Suprapubic skin (tissue), 4 donors: Measurements from ENCODE around the gene ROBO2. TPM values are rescaled to one million over a fixed set of nuclear protein-coding genes. Genes with fewer than 3 reads are reported as not detected.

Source experiments
- DNase-seq, 2 donors: peaks; one replicate each; pipeline ENCODE4 v3.0.0-alpha.2; 2019; ENCODE audit warnings: low spot score in 2 of 2
- H3K27ac ChIP-seq: fragments of 200-600 bp; sonication (generic); one replicate; pipeline ENCODE4 v1.5.1; 2019
- H3K27me3 ChIP-seq: fragments of 200-600 bp; sonication (generic); one replicate; pipeline ENCODE4 v1.5.1; 2019
- H3K36me3 ChIP-seq: fragments of 200-600 bp; sonication (generic); one replicate; pipeline ENCODE4 v1.5.1; 2019
- H3K4me1 ChIP-seq: fragments of 200-600 bp; sonication (generic); one replicate; pipeline ENCODE4 v1.5.1; 2019
- H3K4me3 ChIP-seq: fragments of 200-600 bp; sonication (generic); one replicate; pipeline ENCODE4 v1.5.1; 2019; ENCODE audit warnings: mild to moderate bottlenecking
- H3K9me3 ChIP-seq: fragments of 200-600 bp; sonication (generic); one replicate; pipeline ENCODE4 v1.5.1; 2019
- EP300 ChIP-seq: sonication (generic); formaldehyde crosslinking; IDR thresholded peaks from one replicate; pipeline ENCODE4 v1.6.1; 2017; ENCODE audit warnings: antibody characterized with exemption
- POLR2A ChIP-seq, 2 donors: fragments of 450-650 bp; IDR thresholded peaks; one replicate each; pipeline ENCODE4 v1.6.1; 2017; ENCODE audit warnings: antibody characterized with exemption in 2 of 2, mild to moderate bottlenecking in 2 of 2, moderate library complexity in 2 of 2
- POLR2AphosphoS5 ChIP-seq, 3 donors: sonication (generic); formaldehyde crosslinking; IDR thresholded peaks; one replicate each; pipeline ENCODE4 v1.6.1; 2017; ENCODE audit warnings: antibody characterized with exemption in 3 of 3
- WGBS: methylation state at CpG from one replicate; pipeline ENCODE4 v1.1.5; 2018; 5-methylcytosine and 5-hydroxymethylcytosine counted together
- total RNA-seq, 4 donors: library from RNA; depleted of rRNA; stranded (reverse); fragments of >200 nt; gene quantifications; one replicate each; pipeline ENCODE4 v1.1.0, GENCODE V29; 2016
- TF ChIP-seq, protein P1 (sequence below), 2 donors: fragments of 200-600 bp in 1 of 2; fragments of 450-650 bp in 1 of 2; sonication (generic) in 1 of 2; IDR thresholded peaks; one replicate each; pipeline ENCODE4 v1.5.1; 2016 to 2019; ENCODE audit warnings: antibody characterized with exemption in 2 of 2, mild to moderate bottlenecking in 1 of 2, moderate library complexity in 1 of 2

The ROBO2 gene
- total RNA-seq, 4 donors from 2014 or later, result 0.95 to 6.7 (median 2.2) TPM

DNA sequence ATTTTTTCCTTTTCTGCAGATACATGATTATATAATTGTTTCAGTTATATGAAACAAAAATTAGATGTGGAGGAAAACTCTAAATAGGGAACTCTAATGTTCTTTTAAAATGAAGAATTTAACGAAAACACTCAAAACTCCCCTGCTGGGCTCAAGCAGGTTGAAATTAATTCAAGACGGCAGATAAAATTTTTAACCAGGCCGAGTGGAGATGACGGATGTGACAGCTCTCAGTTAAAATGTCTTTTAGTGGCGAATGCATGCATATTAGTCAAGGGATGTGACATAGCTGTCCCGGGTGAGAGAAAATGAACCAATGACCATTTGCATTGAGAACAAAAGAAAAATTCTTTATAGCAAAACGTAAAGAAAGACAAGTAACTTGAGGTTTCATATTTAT, 110.1 kb downstream of the ROBO2 start:
- WGBS, result 80% methylated on average over 7 of the region's 7 CpGs
- Histone ChIP-seq H3K27ac (no peak overlapping the region), H3K4me3 (no peak overlapping the region), H3K9me3 (no peaks in the 10 kb centered on the region), H3K36me3 (no peaks in the 10 kb centered on the region), H3K27me3 (no peaks in the 10 kb centered on the region), H3K4me1 (no peaks in the 10 kb centered on the region)
- TF ChIP-seq EP300 (no peak), POLR2A (IDR thresholded peaks at IDR 0.05) (no peak), POLR2AphosphoS5 (IDR thresholded peaks at IDR 0.05) (no peak)
- TF ChIP-seq, protein P1, sequence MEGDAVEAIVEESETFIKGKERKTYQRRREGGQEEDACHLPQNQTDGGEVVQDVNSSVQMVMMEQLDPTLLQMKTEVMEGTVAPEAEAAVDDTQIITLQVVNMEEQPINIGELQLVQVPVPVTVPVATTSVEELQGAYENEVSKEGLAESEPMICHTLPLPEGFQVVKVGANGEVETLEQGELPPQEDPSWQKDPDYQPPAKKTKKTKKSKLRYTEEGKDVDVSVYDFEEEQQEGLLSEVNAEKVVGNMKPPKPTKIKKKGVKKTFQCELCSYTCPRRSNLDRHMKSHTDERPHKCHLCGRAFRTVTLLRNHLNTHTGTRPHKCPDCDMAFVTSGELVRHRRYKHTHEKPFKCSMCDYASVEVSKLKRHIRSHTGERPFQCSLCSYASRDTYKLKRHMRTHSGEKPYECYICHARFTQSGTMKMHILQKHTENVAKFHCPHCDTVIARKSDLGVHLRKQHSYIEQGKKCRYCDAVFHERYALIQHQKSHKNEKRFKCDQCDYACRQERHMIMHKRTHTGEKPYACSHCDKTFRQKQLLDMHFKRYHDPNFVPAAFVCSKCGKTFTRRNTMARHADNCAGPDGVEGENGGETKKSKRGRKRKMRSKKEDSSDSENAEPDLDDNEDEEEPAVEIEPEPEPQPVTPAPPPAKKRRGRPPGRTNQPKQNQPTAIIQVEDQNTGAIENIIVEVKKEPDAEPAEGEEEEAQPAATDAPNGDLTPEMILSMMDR (IDR thresholded peaks at IDR 0.05), result no peak
- DNase-seq, result no peak

DNA sequence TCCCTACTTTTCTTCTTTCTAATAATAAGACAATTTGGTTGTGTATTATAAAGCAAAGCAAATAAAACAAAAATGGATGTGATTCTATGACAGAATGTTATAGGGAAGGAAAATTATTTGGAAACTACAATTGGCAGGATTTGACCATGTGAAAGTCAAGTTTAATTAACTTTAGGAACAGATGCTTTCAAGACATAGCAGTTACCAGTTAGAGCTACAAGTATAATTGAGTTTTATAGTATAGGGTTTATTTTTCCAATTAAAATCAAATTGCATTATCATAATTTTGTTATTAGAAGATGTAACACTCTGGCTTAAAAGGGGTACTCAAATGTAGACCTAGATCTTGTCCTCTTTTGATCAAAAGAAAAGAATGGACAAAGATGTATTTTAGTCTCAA, 110.9 kb downstream of the ROBO2 start:
- Histone ChIP-seq H3K9me3 (no peaks in the 10 kb centered on the region), H3K36me3 (no peaks in the 10 kb centered on the region), H3K4me3 (no peak overlapping the region), H3K4me1 (no peaks in the 10 kb centered on the region), H3K27ac (no peak overlapping the region), H3K27me3 (no peaks in the 10 kb centered on the region)
- TF ChIP-seq, protein P1 (IDR thresholded peaks at IDR 0.05), result no peak
- TF ChIP-seq EP300 (no peak), POLR2AphosphoS5 (IDR thresholded peaks at IDR 0.05) (no peak), POLR2A (IDR thresholded peaks at IDR 0.05) (no peak)
- DNase-seq, result no peak

GRCh38 chr3:77158730-77159581, 119.1 kb downstream of the ROBO2 start:
- no peak overlapping the region for H3K4me3 ChIP-seq
- no peaks in the 10 kb centered on the region for H3K36me3 ChIP-seq
- DNase-seq, result no peak
- 62% methylated on average over 5 of the region's 5 CpGs for WGBS
- no peaks in the 10 kb centered on the region for H3K27me3 ChIP-seq
- no peak overlapping the region for H3K27ac ChIP-seq
- H3K9me3 ChIP-seq, result no peaks in the 10 kb centered on the region
- H3K4me1 ChIP-seq, result no peaks in the 10 kb centered on the region
- TF ChIP-seq, protein P1 (IDR thresholded peaks at IDR 0.05), result no peak
- no peak for TF ChIP-seq POLR2A (IDR thresholded peaks at IDR 0.05)

DNA sequence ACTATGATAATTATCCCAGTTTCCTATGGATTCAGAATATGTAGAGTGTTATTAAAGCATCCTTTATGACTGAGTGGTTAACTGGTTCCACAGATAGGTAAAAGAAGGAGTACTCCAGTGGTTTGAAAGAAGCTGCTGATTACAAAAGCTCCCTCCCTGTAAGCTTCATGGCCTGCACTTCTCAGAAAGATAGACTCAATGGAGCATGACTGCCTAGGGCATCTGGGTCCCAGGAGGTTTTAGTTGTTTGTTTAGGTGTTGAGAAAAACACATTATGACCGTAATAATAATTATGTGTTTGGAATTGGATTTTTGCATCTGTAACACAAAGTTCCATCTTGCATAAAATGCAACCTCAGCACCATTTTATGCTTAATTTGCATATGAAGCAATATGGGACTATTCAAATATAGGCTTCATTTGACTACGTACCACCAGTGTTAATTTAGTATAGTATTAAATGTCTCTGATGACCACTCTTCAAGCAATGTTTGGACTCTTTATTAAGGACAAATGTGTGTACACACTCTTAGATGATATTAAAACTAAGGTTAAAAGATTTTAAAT, 121.1 kb downstream of the ROBO2 start:
- no peak overlapping the region for H3K27ac ChIP-seq
- no peaks in the 10 kb centered on the region for H3K36me3 ChIP-seq
- DNase-seq, result no peak
- WGBS, result 90% methylated on average over 2 of the region's 2 CpGs
- no peak for TF ChIP-seq POLR2A (IDR thresholded peaks at IDR 0.05)
- no peaks in the 10 kb centered on the region for H3K4me1 ChIP-seq
- no peaks in the 10 kb centered on the region for H3K9me3 ChIP-seq
- H3K4me3 ChIP-seq, result no peak overlapping the region
- H3K27me3 ChIP-seq, result no peaks in the 10 kb centered on the region

- Histone ChIP-seq H3K27me3 (no peaks in the 10 kb centered on the region), H3K36me3 (no peaks in the 10 kb centered on the region), H3K4me3 (no peak overlapping the region), H3K4me1 (no peaks in the 10 kb centered on the region), H3K27ac (no peak overlapping the region), H3K9me3 (no peaks in the 10 kb centered on the region)
- DNase-seq, result no peak
- TF ChIP-seq, protein P1 (IDR thresholded peaks at IDR 0.05), result no peak
- TF ChIP-seq EP300, result no peak
- no peak for TF ChIP-seq POLR2A (IDR thresholded peaks at IDR 0.05)
- TF ChIP-seq POLR2AphosphoS5 (IDR thresholded peaks at IDR 0.05), result no peak
- 77% methylated on average over 4 of the region's 4 CpGs for WGBS
These were observed 129.9 kb downstream of the ROBO2 start for GRCh38 chr3:77169823-77170222.
